ENCODE data around the gene GPN3.

- TF ChIP-seq ZNF274 (IDR thresholded peaks at IDR 0.05; ENCODE audit: low read depth, low read length) (no peak), SUZ12 (IDR thresholded peaks at IDR 0.05; ENCODE audit: extremely low read depth, insufficient read depth, insufficient read length) (no peak)
Measured at GRCh38 chr12:110403976-110404682, 63.9 kb downstream of the GPN3 start.

Data from NT2/D1 (cell line).